ENCODE results near the gene DNAJC21. TPM values are rescaled to one million over a fixed set of nuclear protein-coding genes. Genes with fewer than 3 reads are reported as not detected.
"Not testable (repeated sequence)": the region's sequence is repeated elsewhere in the genome, so short reads cannot be mapped to it uniquely, and the experiment has no call there.

DNAJC21 gene
- total RNA-seq, 2 donors from 2014 or later: 51.7 to 62.1 TPM

GRCh38 chr5:34967540-34967939 lies 38.2 kb downstream of the DNAJC21 start:
- no peak for ATAC-seq
- no peak for DNase-seq
- intact Hi-C loops (cut with DNase I): no loop called here

- intact Hi-C loops (cut with DNase I): no loop called here
- DNase-seq (no peak), ATAC-seq (no peak)
These were observed 38.9 kb downstream of the DNAJC21 start for GRCh38 chr5:34968258-34968657.

GRCh38 chr5:34970552-34970951 lies 41.2 kb downstream of the DNAJC21 start:
- ATAC-seq (no peak), DNase-seq (no peak)
- intact Hi-C loops (cut with DNase I): no loop called here

GRCh38 chr5:34971655-34972054 lies 42.3 kb downstream of the DNAJC21 start:
- intact Hi-C loops (cut with DNase I); DNase-seq; ATAC-seq: not testable (repeated sequence)

GRCh38 chr5:34976347-34976746 lies 47.0 kb downstream of the DNAJC21 start:
- no peak for ATAC-seq
- no peak for DNase-seq
- intact Hi-C loops (cut with DNase I): no loop called here

GRCh38 chr5:34977934-34978613 lies 48.7 kb downstream of the DNAJC21 start:
- ATAC-seq (no peak), DNase-seq (no peak)
- intact Hi-C loops (cut with DNase I): no loop called here

- intact Hi-C loops (cut with DNase I): no loop called here
- DNase-seq (no peak), ATAC-seq (no peak)
These were observed 49.3 kb downstream of the DNAJC21 start for GRCh38 chr5:34978681-34979080.

- intact Hi-C loops (cut with DNase I): no loop called here
- ATAC-seq (no peak), DNase-seq (no peak)
These were observed 53.5 kb downstream of the DNAJC21 start for GRCh38 chr5:34982823-34983222.

GRCh38 chr5:34986965-34987364 lies 57.6 kb downstream of the DNAJC21 start:
- ATAC-seq (no peak), DNase-seq (no peak)
- intact Hi-C loops (cut with DNase I): no loop called here

- DNase-seq: no peak
These were observed 62.3 kb downstream of the DNAJC21 start for GRCh38 chr5:34991486-34992238.

GRCh38 chr5:34993951-34994350 lies 64.6 kb downstream of the DNAJC21 start:
- ATAC-seq: no peak
- intact Hi-C loops (cut with DNase I): no loop called here
- no peak for DNase-seq

More at GRCh38 chr5:34991486-34992238, 62.3 kb downstream of the DNAJC21 start:
- intact Hi-C loops (cut with DNase I): no loop called here
- no peak for ATAC-seq

- ATAC-seq (no peak), DNase-seq (no peak)
- intact Hi-C loops (cut with DNase I): no loop called here
These were observed 66.9 kb downstream of the DNAJC21 start for GRCh38 chr5:34996261-34996660.

GRCh38 chr5:34998058-34998789 lies 68.9 kb downstream of the DNAJC21 start:
- intact Hi-C loops (cut with DNase I): no loop called here
- DNase-seq (no peak), ATAC-seq (no peak)

GRCh38 chr5:35001842-35002241 lies 72.5 kb downstream of the DNAJC21 start:
- DNase-seq (no peak), ATAC-seq (no peak)
- intact Hi-C loops (cut with DNase I): loop anchor here (10.0 kb wide), 1 partner anchor 517 kb away; no protein-coding TSS in a partner anchor

GRCh38 chr5:35002459-35002858 lies 73.1 kb downstream of the DNAJC21 start:
- ATAC-seq (no peak), DNase-seq (no peak)
- intact Hi-C loops (cut with DNase I): loop anchor here (10.0 kb wide), 1 partner anchor 518 kb away; no protein-coding TSS in a partner anchor

GRCh38 chr5:35003018-35003957 lies 73.9 kb downstream of the DNAJC21 start:
- peak; percentile 55 for DNase-seq
- intact Hi-C loops (cut with DNase I): loop anchor here (10.0 kb wide), 1 partner anchor 518 kb away; no protein-coding TSS in a partner anchor
- peak; percentile 34 to 68 for ATAC-seq

- intact Hi-C loops (cut with DNase I): loop anchor here (10.0 kb wide), 1 partner anchor 519 kb away; no protein-coding TSS in a partner anchor
- ATAC-seq: no peak
- no peak for DNase-seq
These were observed 74.8 kb downstream of the DNAJC21 start for GRCh38 chr5:35004200-35004599.

- intact Hi-C loops (cut with DNase I): loop anchor here (5.0 to 10.0 kb wide), 2 partner anchors 47 to 520 kb away; no protein-coding TSS in a partner anchor
- no peak for DNase-seq
- ATAC-seq: no peak
These were observed 75.4 kb downstream of the DNAJC21 start for GRCh38 chr5:35004771-35005170.
